Stimulated activated CD8-positive, alpha-beta memory T cell treated with anti-CD3 and anti-CD28 coated beads, Interleukin-4, amount 100 ng/mL, for 1 hour (primary cell): ENCODE data around the gene ENO1.
A peak's percentile ranks its signal among the peaks of the same experiment; 100 is the strongest.

ENCODE experiments used
- DNase-seq, 2 donors: peaks; one replicate each; pipeline ENCODE4 v3.0.0-alpha.2; 2020; ENCODE audit warnings: low read depth in 2 of 2, low spot score in 1 of 2

ENO1 gene

DNA sequence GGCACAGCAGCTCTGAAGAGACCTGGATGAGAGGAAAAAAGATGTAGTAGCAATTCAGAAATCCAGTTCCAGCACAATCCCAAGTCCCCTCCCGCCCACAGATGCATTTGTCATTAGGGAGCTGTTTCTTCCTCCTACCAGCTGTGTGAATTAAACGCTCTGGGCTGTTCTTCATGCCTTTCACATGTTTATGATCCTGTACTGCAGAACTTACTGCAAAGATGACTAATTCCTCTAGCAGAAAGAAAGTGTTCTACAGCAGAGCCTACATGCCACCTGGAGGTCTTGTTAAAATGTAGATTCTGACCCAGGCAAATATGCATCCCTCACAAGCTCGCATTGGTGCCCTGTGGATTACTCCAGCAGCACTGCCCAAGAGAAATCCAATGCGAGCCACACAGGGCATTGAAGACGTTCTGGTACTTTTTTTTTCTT is 6.5 kb downstream of the ENO1 start:
- no peak for DNase-seq

DNA sequence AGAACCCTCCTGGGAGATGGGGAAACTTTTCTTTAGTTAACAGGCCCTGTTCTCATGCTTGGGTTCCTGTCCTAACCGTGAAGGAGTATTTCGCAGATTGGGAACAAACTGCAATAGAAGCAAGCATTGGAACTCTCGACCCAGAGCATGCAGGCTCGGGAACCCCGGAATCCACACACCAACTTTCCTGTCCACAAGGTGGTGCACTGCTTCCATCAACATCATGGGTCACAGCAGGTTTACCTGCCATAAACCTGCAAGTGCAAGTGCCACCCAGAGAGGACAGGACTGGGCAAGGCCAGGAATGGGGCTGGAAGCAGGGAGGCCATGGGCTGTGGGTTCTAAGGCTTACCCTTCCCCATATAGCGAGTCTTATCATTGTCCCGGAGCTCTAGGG is 6.9 kb downstream of the ENO1 start:
- no peak for DNase-seq

DNA sequence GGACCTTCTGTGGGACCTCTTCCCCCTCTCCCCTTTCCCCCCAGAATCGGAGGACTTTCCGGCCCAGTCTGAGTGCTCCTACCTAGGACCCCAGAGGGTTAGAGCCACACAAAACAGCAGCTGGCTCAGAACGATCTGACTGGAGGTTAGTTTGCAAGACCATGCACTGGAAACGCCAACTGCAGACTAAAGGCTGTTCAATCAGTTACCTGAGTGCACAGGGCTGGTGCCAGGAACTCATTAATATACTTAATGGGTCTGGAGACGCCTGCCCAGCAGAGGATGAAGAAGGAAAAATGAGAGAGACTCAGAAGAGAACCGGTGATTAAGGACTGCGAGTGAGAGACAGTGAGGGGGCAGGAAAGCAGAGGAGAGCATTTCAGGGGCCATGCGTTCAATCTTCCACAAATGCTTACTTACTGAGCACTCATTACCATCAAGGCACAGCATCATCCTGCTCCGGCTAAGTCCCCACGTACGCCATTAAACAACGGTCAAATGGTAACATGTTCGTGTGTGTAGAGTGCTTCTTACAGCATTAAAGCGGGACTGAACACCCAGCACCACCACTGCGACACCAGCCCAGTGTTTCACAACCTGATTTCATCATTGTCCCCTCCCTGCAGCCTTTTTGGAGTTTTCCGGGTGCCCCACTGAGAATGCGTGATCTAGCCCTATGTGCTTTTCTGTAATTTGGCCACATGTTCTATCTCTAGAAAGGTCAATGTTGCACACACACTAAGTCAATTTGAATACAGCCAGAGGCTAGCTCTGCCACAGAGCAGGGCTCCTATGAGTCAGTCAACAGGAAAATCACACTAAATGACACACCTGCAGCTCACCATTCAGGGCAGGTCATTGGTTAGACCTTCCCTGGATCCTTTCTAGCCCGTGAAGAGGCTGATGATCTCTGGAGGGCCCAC is 7.6 kb downstream of the ENO1 start:
- no peak for DNase-seq

DNA sequence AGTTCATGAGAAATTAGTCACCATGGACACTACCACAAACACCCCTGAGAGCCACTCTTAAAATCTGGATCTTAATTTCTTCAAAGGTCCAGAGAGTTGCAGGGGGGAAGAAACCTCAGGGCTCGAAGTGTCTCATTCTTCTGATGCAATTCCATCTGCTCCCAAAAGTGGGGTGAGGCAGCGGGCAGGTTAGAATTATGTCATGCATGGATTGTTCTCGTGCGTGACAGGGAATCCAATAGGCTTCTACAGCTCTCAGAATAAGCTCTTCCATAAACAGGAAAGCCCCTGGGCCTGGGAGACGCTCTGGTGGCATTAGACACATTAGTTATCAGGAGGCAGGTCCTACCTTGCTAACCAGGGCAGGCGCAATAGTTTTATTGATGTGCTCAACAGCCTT is 8.4 kb downstream of the ENO1 start:
- no peak for DNase-seq

DNA sequence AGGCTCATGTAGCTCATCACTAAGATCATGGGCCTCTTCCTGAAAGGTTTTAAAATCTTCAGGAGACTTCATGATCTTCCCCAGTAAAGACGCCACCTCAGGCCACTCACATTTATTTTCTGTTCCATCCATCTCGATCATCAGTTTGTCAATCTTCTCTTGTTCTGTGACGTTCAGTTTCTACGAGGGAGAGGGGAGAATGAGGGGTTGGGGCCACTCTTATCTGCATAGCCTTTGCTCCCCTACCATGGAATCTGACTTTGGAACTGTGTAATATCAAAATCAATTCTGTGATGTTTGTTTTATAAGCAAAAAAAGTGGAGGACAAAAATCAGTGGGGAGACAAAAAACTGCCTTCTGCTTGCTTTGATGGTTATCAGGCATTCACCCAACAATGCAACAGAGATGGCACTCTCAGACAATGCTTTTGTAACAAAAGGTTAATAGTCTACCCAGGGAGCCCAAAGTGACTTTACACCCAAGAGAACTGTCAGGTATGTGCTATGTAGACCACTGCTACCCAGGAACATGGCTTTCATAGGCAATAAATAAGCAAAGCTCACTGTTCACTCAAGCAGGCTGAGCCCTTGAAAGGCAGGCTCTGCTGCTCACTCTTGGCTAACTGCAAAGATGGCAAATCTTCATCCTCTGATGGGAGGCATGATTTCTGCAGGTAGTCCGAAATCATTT is 10.5 kb downstream of the ENO1 start:
- no peak for DNase-seq

DNA sequence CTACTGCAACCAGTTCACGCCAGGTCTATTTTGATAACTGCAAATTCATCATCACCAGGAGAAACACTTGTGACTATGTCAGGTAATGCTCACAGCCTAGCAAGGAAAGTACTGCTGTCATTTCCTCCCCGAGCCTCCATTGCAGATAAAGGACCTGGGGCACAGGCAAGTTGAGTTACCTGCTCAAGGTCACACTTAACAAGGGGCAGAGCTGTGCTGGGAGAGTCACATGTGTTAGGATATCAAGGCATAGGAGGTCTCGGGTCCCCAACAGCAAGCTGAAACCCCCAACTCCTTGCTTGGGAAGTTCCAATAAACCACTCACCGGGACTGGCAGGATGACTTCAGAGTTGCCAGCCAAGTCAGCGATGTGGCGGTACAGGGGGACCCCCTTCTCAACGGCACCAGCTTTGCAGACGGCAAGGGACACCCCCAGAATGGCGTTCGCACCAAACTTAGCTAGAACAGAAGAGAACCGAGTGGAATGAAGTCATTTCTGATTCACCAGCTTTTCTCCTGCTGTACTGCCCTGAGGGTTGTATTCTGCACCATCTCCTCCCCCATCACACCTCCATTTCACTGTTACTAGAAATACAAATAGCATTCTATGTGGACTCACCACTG is 11.6 kb downstream of the ENO1 start:
- DNase-seq, result no peak

DNA sequence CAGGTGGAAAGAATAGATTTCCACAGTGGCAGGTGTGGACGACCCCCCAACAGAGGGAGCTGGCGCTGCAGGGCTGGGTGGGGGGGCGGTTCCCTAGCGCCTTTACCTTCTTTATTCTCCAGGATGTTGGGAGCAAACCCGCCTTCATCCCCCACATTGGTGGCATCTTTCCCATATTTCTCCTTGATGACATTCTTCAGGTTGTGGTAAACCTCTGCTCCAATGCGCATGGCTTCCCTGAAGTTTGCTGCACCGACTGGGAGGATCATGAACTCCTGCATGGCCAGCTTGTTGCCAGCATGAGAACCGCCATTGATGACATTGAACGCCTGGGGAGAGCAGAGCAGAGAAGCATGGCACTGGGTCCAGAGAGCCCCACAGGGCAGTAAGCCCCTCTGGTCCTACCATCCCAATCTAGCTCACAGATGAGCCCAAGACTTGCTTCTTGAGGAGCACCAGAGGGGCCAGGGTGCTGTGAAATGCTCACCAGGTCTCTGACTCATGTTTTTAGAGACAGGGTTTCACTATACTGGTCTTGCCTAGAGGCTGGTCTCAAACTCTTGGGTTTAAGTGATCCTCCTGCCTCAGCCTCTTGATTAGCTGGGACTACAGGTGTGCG is 12.2 kb downstream of the ENO1 start:
- DNase-seq, result no peak

DNA sequence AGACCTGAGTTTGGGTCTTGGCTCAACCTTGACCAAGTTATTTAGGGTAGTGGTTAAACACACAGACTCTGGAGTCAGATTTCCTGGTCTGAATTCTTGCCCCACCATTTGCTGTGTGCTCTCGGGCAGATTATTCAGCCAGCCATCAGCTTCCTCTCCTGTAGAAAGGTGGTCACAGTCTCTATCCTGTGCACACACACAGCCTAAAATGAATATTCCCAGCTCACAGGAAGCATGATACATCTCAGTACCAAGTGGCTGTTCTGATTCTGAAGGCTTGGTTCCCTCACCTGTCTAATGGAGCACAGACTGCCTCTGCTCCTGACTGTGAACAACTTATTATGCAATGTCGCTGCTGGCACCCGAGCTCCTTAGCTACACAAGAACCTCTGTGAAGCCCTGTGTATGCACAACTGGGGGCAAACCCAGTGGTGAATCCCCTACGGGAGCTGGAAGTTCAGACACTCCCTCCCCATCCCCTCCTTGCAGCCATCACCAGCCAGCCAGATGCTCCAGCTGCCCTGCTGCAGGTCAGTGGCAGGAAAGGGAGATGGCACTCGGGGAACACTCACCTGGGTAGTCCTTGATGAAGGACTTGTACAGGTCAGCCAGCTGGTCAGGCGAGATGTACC is 13.7 kb downstream of the ENO1 start:
- DNase-seq, result no peak

DNA sequence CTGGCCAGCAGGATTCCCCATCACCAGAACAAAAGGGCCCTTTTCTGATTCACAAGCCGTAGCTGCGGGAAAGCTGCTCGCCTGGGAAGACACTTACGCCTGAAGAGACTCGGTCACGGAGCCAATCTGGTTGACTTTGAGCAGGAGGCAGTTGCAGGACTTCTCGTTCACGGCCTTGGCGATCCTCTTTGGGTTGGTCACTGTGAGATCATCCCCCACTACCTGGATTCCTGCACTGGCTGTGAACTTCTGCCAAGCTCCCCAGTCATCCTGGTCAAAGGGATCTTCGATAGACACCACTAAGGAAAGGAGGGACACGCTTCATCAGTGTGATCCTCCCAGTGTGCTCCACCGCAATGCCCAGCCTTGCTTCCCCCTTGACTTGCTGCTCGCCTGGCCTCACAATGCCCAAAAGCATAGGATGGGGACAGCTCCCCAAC is 14.7 kb downstream of the ENO1 start:
- no peak for DNase-seq

DNA sequence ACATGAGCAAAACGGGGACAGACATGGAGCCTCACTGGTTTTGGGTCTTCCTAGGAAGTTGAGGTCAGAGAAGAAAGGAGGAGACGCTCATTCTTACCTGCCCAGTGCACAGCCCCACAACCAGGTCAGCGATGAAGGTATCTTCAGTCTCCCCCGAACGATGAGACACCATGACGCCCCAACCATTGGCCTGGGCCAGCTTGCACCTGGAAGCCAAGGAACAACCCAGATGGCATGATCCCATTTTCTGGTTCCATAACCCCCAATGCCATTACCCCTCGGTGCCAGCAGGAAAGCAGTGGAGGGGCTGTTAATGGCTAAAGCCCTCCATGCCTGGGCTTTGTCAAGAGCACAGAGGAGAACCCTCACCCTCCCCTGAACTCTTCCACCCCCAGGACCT is 15.3 kb downstream of the ENO1 start:
- no peak for DNase-seq

DNA sequence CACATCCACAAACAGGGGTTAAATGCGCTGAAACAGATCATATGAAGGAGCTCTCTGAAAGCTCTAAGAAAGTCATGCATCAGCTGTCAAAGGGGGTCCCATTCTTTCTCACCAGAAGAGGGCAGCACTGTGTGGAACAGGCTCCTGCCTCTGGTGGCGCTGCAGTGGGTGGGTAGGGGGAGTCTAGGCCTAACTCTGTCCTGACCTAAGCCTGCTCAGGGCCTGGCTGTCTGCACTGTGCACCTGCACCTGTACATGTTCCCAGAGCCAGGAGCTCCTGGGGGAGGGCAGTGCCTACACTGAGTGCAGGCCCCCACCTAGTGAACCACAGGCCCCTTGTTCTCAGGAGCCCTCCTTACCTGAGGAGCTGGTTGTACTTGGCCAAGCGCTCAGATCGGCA is 16.0 kb downstream of the ENO1 start:
- no peak for DNase-seq

DNA sequence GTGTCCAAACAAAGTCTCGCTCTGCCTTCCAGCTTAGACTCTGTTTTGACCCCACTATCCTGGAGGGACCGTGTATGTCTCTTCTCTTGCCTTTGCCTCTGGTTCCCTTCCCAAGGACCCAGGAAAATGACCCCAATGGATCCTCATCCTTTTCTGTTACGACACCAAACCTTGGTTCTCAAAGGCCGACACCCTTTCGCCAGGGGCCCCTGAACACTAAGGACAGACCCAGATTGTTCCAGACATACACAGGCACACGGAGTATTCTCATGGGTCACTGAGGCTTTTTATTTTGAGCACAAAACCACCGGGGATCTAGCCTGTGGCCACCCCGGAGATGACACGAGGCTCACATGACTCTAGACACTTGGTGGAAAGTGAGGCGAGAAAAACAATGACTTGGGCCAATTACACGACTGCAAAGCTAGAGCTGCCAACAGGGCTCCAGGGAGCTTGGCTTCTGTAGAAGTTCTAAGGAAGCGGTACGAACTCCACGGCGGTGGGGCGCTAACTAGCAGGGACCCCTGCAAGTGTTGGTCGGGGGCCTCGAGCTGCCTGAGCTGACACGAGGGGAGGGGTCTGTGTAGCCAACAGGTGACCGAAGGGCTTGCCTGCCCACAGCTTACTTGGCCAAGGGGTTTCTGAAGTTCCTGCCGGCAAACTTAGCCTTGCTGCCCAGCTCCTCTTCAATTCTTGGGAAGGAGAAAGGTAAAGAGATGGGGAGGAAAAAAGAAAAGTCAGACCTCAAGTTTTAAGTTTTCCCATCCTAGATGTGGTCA is 17.6 kb downstream of the ENO1 start:
- DNase-seq, result no peak

DNA sequence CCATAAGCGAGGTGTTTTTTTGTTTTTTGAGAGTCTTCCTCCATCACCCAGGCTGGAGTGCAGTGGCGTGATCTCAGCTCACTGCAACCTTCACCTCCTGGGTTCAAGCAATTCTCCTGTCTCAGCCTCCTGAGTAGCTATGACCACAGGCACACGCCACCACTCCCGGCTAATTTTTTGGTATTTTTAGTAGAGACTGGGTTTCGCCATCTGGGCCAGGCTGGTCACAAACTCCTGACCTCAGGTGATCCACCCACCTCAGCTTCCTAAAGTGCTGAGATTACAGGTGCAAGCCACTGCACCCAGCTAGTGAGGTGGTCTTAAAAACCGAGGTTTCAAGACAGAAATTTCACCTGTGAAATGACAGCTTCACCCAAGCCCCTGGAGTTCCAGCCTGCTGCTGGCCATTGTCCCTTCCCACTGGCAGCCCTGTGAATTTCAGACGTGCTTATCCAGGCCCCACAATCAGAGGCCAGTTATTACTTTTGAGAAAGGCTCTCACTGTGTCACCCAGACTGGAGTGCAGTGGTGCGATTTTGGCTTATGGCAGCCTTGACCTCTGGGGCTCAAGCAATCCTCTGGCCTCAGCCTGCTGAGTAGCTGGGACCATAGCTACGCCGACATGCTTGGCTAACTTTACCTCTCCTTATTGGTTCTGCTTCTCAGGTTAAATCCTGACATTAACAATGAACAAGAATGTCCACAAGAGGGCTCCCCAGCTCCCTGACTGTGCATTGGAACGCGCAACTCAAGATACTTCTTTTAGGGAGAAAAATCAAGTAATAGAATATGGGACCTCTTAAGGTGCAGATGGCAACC is 19.4 kb downstream of the ENO1 start:
- DNase-seq, result peak in 1 of 2 donors; percentile 18

DNA sequence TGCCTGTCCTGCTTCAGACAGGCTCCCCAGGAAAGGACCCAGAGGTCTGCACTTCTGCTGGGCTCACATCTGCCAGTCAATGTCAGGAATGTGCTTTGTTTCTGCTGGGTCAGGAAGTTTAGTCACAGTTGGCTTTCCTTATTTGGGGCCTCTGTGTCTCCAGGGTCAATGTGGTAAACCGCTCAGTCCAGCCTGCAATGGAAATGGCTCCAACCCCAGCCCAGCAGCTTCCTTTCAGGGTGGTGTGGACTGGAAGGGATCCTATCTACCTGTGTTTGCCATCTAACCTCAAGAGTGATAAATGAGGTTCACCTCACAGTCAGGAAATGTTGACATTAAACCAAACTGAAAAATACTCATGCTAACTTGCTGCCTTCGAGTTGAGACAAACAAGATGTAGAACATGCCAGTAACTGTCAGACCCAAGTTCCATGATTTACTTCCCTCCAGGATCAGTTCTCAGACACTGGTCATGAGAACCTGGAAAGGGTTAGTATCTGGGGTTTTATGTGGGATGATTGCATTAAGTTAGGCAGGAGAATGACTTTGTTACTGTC is 20.3 kb downstream of the ENO1 start:
- no peak for DNase-seq

DNA sequence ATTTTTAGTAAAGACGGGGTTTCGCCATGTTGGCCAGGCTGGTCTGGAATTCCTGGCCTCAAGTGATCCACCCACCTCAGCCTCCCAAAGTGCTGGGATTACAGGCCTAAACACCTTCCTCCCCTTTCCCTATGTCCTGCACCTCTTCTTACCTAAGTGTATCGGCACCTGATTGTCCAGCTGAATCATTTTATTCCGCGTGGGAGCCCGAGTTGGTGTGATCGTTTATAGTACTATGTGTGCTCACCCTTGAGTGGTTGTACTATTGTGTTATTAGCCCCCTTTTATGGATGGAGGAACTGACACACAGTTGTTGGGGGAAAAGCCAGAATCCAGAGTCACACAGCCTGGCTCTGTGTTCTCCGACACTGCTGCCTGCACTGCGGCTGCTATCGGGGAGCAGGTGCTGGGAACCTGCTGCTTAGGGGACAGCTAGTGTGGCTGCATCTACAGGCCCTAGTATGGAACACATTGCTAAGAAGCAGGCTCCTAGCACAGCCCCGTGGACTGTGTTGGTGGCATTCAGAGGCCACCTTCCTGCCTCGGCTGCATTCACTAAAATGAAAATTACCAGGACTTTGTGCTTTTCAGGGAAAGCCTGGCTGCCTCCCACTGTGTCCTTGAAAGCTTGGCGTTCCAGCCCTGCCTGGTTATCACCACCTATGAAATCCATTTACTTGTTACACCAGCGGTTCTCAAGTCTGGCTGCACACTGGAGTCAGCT is 21.6 kb downstream of the ENO1 start:
- DNase-seq, result no peak

DNA sequence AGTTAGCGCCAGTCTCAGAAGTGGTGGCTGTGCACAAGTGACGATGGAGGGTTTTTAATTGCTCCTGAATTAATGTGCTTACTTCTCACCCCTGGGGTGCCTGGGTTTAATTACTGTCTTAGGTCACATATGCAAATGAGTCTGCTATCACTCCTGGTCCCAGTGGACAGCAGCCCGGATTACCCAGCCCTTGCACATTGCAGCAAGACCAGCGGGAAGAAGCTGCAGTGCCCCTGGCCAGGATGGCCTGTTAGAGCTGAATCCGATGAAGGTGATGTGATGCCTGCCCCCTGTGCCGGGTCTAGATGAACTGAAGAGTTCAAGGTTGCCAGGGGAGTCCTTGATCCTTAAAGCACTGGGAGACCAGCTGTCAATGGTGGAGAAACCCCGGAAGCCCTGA is 24.2 kb downstream of the ENO1 start:
- no peak for DNase-seq

DNA sequence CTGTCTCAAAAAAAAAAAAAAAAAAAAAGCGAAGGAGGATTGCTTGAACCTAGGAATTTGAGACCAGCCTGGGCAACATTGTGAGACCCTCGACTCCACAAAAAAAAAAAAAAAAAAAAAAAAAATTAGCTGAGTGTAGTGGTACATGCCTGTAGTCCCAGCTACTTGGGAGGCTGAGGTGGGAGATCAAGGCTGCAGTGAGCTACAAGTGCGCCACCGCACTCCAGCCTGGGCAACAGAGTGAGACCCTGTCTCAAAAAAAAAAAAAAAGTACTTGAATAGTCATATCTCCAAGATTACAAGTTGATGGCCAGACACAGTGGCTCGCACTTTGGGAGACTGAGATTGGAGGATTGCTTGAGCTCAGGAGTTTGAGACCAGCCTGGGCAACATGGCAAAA is 27.4 kb downstream of the ENO1 start:
- no peak for DNase-seq

DNA sequence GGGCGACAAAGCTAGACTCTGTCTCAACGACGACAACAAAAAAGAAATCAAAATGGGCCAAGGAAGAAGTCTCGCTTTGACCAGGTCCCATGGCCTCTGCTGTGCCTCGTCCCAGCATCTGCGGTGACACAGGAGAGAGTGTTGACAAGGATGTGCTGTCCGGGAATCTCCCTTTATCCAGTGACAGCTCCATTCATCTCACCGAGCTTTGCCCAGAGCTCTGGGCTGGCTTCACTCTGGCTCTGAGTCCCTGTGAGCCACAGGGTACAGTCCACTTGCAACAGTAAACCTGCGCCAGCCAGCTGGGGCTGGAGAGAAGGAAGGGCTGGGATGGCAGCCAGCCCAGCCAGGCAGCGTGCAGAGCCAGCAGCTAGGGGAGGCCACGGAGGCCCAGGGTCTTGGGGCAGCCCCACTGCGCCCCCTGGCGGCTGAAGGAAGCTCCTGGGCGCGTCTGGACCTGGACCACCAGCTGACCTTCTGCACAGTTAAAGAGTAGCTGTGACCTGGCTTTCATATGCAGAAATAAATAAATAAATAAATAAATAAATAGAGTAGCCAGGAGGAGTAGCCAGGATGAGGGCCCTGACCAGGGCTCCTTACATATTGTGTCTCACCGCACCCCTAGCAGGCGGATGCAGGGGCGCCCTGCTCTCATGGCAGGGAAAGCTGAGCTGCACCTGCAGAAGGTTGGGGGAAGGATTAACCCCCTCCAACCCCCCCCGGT is 29.7 kb downstream of the ENO1 start:
- peak; percentile 39 to 63 for DNase-seq
